HFFc6 (cell line): ENCODE data around the gene OR2W1. TPM values are rescaled to one million over a fixed set of nuclear protein-coding genes. Genes with fewer than 3 reads are reported as not detected.

Experiments
- DNase-seq: peaks from one replicate; pipeline ENCODE4 v3.0.0-alpha.2; 2018
- H3K27ac Mint-ChIP-seq: 2 replicates; pipeline ENCODE4 v1.8.0; 2020; ENCODE audit warnings: mild to moderate bottlenecking, mixed read lengths
- H3K27me3 Mint-ChIP-seq: 2 replicates; pipeline ENCODE4 v1.8.0; 2021; ENCODE audit warnings: mild to moderate bottlenecking, moderate library complexity, mixed read lengths; ENCODE audit not compliant: insufficient read depth
- H3K36me3 Mint-ChIP-seq: 2 replicates; pipeline ENCODE4 v1.8.0; 2021; ENCODE audit warnings: low read depth, mixed read lengths
- H3K4me1 Mint-ChIP-seq: 2 replicates; pipeline ENCODE4 v1.8.0; 2020; ENCODE audit warnings: low read depth, mixed read lengths
- H3K4me3 Mint-ChIP-seq: 2 replicates; pipeline ENCODE4 v1.8.0; 2020; ENCODE audit warnings: mild to moderate bottlenecking, moderate library complexity, mixed read lengths
- H3K9me3 Mint-ChIP-seq: 2 replicates; pipeline ENCODE4 v1.8.0; 2020; ENCODE audit warnings: mild to moderate bottlenecking, mixed read lengths
- long read RNA-seq: library from polyadenylated mRNA; unstranded; transcript quantifications from one replicate; pipeline ENCODE4 v2.0.0, GENCODE V29; 2019
- total RNA-seq, 6 experiments: library from RNA; stranded (reverse); fragmentation: NEBNext Ultra II Directional; extraction: Animal tissue kit (Norgen Biotek cat#: 25700); gene quantifications; 2 replicates in 1 of 6; 3 replicates in 5 of 6; pipeline ENCODE4 v1.2.3, GENCODE V29; 2021
- TF ChIP-seq, protein P1 (sequence below): fragments of 200-600 bp; sonication (generic); IDR thresholded peaks from 2 replicates; pipeline ENCODE4 v1.5.0; 2021; ENCODE audit warnings: antibody characterized with exemption, mild to moderate bottlenecking

The OR2W1 gene, protein sequence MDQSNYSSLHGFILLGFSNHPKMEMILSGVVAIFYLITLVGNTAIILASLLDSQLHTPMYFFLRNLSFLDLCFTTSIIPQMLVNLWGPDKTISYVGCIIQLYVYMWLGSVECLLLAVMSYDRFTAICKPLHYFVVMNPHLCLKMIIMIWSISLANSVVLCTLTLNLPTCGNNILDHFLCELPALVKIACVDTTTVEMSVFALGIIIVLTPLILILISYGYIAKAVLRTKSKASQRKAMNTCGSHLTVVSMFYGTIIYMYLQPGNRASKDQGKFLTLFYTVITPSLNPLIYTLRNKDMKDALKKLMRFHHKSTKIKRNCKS
- not detected for total RNA-seq
- long read RNA-seq, result 0 reads

DNA sequence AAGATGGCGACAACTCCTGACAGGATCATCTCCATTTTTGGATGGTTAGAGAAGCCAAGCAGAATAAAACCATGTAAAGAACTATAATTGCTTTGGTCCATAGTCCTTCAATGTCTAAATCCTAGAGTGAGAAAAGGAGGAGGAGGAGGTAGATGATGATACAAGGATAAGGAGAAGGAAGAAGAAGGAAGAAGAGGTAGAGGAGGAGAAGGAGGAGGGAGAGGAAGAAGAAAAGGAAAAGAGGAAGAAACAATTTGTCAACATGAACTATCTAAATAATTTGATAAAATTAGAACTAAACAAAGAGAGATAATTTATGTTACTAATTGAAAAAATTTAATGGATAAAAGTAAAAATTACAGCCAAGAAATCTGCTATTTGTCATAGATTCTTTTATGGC lies at the start of gene OR2W1:
Gene OR2W1, minus strand, starts transcription at position 101 of the 400 bp plus-strand sequence. Its CDS starts 0 bp downstream, at position 101.
- peaks cover under 1% of the 10 kb centered on the region for H3K9me3 Mint-ChIP-seq
- DNase-seq, result no peak
- H3K36me3 Mint-ChIP-seq, result no peaks in the 10 kb centered on the region
- H3K4me3 Mint-ChIP-seq, result no peak within 1 kb of the TSS
- H3K27ac Mint-ChIP-seq, result no peak within 1 kb of the TSS
- H3K4me1 Mint-ChIP-seq, result no peaks in the 10 kb centered on the region
- H3K27me3 Mint-ChIP-seq, result no peaks in the 10 kb centered on the region
- TF ChIP-seq, protein P1, sequence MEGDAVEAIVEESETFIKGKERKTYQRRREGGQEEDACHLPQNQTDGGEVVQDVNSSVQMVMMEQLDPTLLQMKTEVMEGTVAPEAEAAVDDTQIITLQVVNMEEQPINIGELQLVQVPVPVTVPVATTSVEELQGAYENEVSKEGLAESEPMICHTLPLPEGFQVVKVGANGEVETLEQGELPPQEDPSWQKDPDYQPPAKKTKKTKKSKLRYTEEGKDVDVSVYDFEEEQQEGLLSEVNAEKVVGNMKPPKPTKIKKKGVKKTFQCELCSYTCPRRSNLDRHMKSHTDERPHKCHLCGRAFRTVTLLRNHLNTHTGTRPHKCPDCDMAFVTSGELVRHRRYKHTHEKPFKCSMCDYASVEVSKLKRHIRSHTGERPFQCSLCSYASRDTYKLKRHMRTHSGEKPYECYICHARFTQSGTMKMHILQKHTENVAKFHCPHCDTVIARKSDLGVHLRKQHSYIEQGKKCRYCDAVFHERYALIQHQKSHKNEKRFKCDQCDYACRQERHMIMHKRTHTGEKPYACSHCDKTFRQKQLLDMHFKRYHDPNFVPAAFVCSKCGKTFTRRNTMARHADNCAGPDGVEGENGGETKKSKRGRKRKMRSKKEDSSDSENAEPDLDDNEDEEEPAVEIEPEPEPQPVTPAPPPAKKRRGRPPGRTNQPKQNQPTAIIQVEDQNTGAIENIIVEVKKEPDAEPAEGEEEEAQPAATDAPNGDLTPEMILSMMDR, result no peak

DNA sequence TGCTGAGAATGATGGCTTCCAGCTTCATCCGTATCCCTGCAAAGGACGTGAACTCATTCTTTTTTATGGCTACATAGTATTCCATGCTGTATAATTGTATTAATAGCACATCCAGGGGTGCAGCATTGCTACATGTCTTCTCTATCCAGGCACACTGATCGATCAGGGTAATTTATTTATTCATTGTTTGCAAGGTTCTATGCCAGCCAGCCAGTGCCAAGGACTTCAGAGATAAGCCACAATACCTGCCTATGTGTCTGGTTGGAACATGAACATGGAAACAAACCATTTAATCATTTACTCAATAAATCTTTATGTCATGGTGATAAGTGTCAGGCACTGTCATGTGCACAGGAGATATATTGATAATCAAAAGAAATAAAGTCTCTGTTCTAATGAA lies 48.0 kb upstream of the OR2W1 start:
- Mint-ChIP-seq H3K27ac (no peak overlapping the region), H3K36me3 (no peaks in the 10 kb centered on the region), H3K4me1 (no peaks in the 10 kb centered on the region), H3K4me3 (no peak overlapping the region), H3K27me3 (no peaks in the 10 kb centered on the region), H3K9me3 (peaks cover 3% of the 10 kb centered on the region; the same call in 1 of the 2 replicates)
- TF ChIP-seq, protein P1, result no peak
- DNase-seq, result no peak

GRCh38 chr6:29087213-29087612 lies 42.2 kb upstream of the OR2W1 start, which contains the start of gene OR2B3:
TSS of gene OR2B3 (minus strand) at chr6:29087313. CDS start at chr6:29087248, 65 bp downstream.
- no peak within 1 kb of the TSS for H3K4me3 Mint-ChIP-seq
- DNase-seq, result no peak
- peaks cover 17% of the 10 kb centered on the region for H3K9me3 Mint-ChIP-seq
- no peaks in the 10 kb centered on the region for H3K4me1 Mint-ChIP-seq
- peaks cover 5% of the 10 kb centered on the region; the same call in 1 of the 2 replicates for H3K36me3 Mint-ChIP-seq
- TF ChIP-seq, protein P1, result no peak
- no peak within 1 kb of the TSS for H3K27ac Mint-ChIP-seq
- H3K27me3 Mint-ChIP-seq, result no peaks in the 10 kb centered on the region

- TF ChIP-seq, protein P1, result no peak
- DNase-seq, result no peak
- Mint-ChIP-seq H3K36me3 (peaks cover 5% of the 10 kb centered on the region; the same call in 1 of the 2 replicates), H3K9me3 (peaks cover 20% of the 10 kb centered on the region), H3K4me1 (no peaks in the 10 kb centered on the region), H3K27me3 (no peaks in the 10 kb centered on the region), H3K27ac (no peak overlapping the region), H3K4me3 (no peak overlapping the region)
These were observed 37.5 kb upstream of the OR2W1 start for GRCh38 chr6:29082457-29082856.

- H3K9me3 Mint-ChIP-seq, result peaks cover 26% of the 10 kb centered on the region
- H3K4me3 Mint-ChIP-seq, result no peak overlapping the region
- no peak for DNase-seq
- TF ChIP-seq, protein P1, result no peak
- H3K4me1 Mint-ChIP-seq, result no peaks in the 10 kb centered on the region
- no peak overlapping the region for H3K27ac Mint-ChIP-seq
- no peaks in the 10 kb centered on the region for H3K27me3 Mint-ChIP-seq
- H3K36me3 Mint-ChIP-seq, result peaks cover 5% of the 10 kb centered on the region; the same call in 1 of the 2 replicates
These were observed 36.3 kb upstream of the OR2W1 start for GRCh38 chr6:29081312-29081711.
